HG03432 (cell line): ENCODE results near the gene CABS1.

ENCODE experiments used
- ATAC-seq: cut with Tn5 transposase; IDR thresholded peaks from one replicate; pipeline ENCODE4 v1.9.1; 2021; ENCODE audit warnings: mild to moderate bottlenecking, moderate library complexity; ENCODE audit not compliant: unreplicated experiment

Gene CABS1

GRCh38 chr4:70334681-70335080 lies at the start of gene CABS1:
Gene CABS1, plus strand, starts transcription at chr4:70334981. Its CDS starts 59 bp downstream, at chr4:70335040.
- ATAC-seq = no peak

GRCh38 chr4:70288651-70289050 lies 46.1 kb upstream of the CABS1 start:
- ATAC-seq = no peak

- no peak for ATAC-seq
Observed at GRCh38 chr4:70291341-70291740, 43.4 kb upstream of the CABS1 start.

- ATAC-seq = no peak
Observed at GRCh38 chr4:70297576-70297975, 37.2 kb upstream of the CABS1 start.

- ATAC-seq = no peak
Observed at GRCh38 chr4:70298051-70298450, 36.7 kb upstream of the CABS1 start.

- ATAC-seq = no peak
Observed at GRCh38 chr4:70299643-70300042, 35.1 kb upstream of the CABS1 start.

GRCh38 chr4:70300215-70300614 lies 34.6 kb upstream of the CABS1 start:
- ATAC-seq = no peak

GRCh38 chr4:70303090-70303489 lies 31.7 kb upstream of the CABS1 start:
- no peak for ATAC-seq

- no peak for ATAC-seq
Observed at GRCh38 chr4:70305601-70306000, 29.2 kb upstream of the CABS1 start.

GRCh38 chr4:70306076-70306475 lies 28.7 kb upstream of the CABS1 start:
- no peak for ATAC-seq

- no peak for ATAC-seq
Observed at GRCh38 chr4:70313736-70314135, 21.0 kb upstream of the CABS1 start.

- ATAC-seq = peak; percentile 75
Observed at GRCh38 chr4:70315928-70316327, 18.9 kb upstream of the CABS1 start.

- no peak for ATAC-seq
Observed at GRCh38 chr4:70326052-70326451, 8.7 kb upstream of the CABS1 start.

- ATAC-seq = no peak
Observed at GRCh38 chr4:70336043-70336442, 1.3 kb downstream of the CABS1 start.

GRCh38 chr4:70337886-70338420 lies 3.2 kb downstream of the CABS1 start:
- no peak for ATAC-seq

- ATAC-seq = peak; percentile 50
Observed at GRCh38 chr4:70356185-70356584, 21.4 kb downstream of the CABS1 start.

- ATAC-seq = no peak
Observed at GRCh38 chr4:70359115-70359661, 24.4 kb downstream of the CABS1 start.

- ATAC-seq = no peak
Observed at GRCh38 chr4:70360460-70360859, 25.7 kb downstream of the CABS1 start, which contains the start of gene SMR3A. Gene SMR3A, plus strand, starts transcription at chr4:70360760. Its CDS starts 1,356 bp downstream, at chr4:70362116.

- peak; percentile 71 for ATAC-seq
Observed at GRCh38 chr4:70364002-70364401, 29.2 kb downstream of the CABS1 start.

GRCh38 chr4:70365479-70365878 lies 30.7 kb downstream of the CABS1 start:
- ATAC-seq = no peak

- no peak for ATAC-seq
Observed at GRCh38 chr4:70367813-70368212, 33.0 kb downstream of the CABS1 start.

GRCh38 chr4:70371987-70372386 lies 37.2 kb downstream of the CABS1 start:
- ATAC-seq = no peak

GRCh38 chr4:70372760-70373159 lies 38.0 kb downstream of the CABS1 start:
- peak; percentile 59 for ATAC-seq
